GM18867 (cell line): ENCODE data around the gene TC2N.
"Not testable (repeated sequence)": the region's sequence is repeated elsewhere in the genome, so short reads cannot be mapped to it uniquely, and the experiment has no call there.

ENCODE experiments used
- ATAC-seq: cut with Tn5 transposase; IDR thresholded peaks from one replicate; pipeline ENCODE4 v1.9.1; 2021; ENCODE audit warnings: mild to moderate bottlenecking, moderate library complexity; ENCODE audit not compliant: unreplicated experiment

Gene TC2N

DNA sequence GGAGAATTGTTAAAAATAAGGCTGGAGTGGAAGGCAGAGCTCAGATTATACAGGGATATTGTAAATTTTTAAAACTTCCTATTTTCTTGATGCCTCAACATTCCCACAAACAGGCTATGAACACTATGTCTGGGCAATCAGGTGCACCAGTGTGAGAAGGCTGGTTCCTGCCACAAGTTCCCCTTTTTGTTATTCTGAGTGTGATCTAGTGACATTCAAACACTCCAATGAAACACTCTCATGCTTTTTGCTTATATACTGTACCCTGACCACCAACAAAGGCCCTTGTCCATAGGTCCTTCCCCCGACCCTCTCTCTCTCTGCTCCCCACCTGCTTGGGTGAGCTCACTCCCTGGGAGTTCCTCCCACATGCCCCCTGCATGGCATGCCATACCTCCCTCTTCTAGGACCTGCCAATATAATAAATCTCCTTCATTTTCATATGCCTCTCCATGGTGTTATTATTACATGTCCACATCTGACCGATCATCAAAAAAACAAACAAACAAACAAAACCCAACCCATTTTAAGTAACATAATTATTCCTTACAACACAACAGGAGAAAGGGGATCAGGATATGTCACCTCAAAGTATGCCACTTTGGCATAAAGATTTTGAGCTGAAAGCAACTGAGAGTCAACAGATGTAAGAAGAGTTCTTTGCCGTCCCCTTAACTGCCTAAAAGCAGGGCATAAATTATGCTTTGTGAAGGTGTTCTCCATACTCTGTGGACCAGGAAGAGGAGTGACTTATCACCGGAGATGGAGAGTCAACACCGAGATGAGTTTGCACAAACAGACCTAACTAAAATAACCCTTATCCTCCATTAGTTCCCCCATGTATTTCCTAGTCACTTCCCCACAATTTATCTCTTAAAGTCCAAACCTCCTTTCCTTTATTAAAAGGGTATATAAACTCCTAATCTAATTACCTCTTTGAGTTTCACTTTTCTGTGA lies 92.9 kb downstream of the TC2N start:
- ATAC-seq = no peak

DNA sequence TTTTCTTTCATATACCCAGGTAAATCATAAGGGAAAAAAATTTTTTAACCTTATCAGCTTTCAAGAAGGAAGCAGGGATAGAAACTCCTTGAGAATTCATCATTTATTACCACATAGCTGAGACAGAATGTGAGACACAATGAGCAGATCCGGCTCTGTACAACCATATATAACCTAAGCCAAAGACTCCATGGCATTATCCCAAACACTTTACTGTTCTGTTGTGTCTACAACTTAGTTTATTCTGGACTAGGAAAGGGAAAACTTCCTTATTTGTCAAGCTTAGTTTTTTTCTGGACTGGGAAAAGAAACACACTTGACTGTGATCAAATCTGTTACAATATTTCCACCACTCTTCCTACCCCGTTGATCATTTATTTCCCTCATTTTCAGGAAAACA lies 97.2 kb downstream of the TC2N start:
- ATAC-seq = no peak

DNA sequence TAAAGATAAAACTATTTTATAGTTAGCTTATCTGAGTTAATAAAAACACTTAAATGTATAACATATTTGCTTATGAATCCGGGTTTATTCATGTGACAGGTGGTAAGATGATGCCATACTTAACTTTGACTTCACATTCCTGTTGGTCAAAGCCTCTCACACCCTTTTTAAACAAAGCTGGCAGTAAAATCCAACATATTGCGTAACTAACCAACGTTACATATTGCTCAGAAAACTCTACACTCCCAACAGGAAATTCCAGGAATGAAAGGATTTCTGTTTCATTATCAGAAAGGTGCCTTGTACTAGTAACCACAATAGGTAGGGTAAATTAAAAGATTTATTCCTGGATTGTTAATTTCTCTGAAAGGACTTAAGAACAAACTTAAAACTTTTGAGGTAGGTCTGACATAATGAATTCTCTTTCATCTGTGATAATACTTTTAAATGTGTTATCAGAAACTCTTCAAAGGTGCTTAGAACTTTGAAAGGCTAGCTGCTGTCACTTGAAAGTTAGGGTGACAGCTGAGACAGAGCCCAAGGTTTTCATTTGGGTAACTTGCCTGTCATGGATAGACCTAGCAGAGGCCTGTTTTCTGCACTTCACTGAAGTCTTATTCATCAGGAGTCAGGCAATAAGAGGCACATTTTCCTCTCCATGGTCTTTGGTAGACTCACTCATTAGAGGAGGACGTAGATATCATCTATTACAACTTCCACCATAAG lies 111.6 kb downstream of the TC2N start:
- ATAC-seq = no peak

DNA sequence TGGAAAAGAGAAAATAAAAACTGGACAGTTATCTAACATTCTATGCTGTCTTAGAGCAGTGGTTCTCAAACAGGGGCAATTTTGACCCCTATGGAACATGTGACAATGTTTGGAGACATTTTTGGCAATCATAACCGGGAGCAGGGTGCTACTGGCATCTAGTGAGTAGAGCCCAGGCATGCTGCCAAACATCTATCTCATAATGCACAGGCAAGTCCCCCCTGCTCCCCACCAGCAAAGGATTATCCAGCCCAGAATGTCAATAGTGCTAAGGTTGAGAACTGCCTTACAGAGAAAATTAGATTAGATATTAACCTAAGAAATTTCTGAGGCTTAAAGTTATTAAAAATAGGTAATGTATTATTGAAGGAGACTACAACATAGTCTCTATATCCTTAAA lies 112.5 kb downstream of the TC2N start:
- ATAC-seq = no peak

DNA sequence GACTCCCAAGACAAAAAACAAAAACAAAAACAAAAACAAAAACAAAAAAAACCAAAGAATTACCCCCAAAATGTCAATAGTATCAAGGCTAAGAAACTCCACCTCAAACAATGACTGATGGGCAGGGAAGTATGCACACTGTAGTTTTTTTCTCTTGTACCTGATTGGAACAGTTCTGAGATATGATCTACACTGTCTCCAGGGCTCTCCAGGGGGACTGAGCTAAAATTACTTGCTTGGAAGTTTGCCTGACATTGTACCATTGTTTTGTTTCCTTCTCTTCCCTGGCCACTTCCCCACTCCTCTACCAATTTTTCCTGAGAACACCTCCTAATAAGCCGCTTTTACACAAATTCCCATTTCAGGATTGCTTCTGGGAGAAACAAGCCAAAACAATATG lies 113.2 kb downstream of the TC2N start:
- ATAC-seq = no peak

DNA sequence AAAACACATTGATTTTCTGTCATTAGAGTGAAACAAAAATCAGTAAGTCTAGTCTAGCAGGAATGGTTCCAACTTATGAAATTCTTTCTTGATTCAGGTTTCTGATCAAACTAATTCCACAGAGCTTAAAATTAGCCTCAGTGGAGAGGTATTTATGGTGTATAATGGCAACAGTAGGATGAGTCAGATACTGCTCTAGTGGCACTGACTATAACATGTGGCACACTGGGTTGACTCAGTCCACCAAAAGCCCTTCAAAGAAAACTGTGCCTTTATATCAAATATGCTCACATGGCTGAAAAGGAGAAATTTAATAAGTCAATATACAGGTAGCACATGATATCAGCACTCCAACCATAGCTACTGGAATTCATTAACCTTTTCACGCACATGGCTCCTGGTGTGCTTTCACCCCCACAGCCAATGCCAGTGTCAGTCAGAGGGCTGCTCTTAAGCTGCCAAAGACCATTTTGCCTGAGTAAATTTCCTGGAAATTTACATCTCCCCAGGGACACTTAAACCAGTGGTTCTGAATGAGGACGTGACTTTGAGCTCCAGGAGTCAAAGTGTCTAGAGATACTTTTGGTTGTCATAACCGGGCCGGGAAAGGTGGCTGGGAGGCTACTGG lies 113.7 kb downstream of the TC2N start:
- no peak for ATAC-seq

DNA sequence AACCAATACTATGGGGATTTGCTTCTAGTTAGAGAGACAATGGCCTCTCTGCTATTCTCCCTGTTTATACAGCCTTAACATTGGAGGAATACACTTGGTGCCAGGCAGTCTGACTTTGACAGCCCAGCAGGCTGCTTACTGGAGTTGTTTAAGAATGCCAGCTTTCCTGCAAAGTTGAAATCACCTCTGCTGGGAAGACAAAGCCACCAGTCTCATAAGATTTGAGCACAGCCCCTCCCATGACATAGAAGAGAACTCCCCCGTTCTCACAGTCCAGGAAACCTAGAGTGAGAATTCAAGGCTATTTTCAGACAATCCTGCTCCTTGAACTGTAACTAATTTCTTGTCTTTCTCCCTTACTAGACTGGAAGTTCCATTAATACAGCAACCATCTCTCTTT lies 114.4 kb downstream of the TC2N start:
- ATAC-seq = no peak

DNA sequence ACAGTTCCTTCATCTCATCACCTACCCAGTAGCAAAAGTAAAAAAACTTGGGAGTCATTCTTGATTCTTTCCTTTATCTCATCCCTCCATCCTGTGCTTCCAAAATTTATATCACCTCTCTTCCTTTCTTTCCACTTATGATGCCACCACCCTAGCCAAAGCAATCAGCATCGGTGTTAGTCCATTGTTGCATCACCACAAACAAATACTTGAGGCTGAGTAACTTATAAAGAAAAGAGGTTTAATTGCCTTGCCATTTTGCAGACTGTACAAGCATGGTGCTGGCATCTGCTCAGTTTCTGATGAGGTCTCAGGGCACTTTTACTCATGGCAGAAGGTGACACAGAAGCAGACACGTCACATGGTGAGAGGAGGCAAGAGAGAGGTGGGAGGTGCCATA lies 115.6 kb downstream of the TC2N start:
- no peak for ATAC-seq

DNA sequence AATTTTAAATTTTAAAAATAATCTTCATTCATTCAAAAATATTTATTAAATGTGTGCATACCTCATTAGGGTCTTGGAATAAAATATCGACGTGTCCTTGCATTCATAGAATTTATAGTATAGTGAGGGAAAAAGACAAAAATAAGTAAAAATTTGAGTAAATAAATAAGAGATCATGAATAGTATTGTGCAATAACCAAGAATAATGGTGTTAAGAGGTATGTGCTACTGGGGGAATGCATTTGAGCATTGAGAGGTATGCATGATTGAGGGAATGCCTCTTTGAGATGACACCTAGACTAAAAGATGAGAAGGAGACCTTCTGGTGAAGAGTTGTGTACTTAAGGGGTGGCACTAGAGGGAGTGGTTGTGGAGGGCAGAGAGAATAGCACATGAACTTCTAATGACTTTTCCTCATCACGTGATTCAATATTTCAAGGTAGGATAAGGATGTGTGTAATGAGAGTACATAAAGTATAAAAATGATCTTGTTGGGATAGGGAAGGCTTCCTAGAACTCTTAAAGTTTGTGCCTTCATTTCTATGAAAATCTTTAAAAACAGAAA lies 116.6 kb downstream of the TC2N start:
- no peak for ATAC-seq

DNA sequence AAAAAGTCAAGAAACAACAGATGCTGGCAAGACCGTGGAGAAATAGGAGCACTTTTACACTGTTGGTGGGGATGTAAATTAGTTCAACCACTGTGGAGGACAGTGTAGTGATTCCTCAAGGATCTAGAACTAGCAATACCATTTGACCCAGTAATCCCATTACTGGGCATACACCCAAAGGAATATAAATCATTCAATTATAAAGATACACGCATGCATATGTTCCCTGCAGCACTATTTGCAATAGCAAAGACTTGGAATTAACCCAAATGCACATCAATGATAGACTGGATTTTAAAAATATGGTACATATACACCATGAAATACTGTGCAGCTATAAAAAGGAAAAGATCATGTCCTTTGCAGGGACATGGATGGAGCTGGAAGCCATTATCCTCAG lies 117.5 kb downstream of the TC2N start:
- no peak for ATAC-seq

DNA sequence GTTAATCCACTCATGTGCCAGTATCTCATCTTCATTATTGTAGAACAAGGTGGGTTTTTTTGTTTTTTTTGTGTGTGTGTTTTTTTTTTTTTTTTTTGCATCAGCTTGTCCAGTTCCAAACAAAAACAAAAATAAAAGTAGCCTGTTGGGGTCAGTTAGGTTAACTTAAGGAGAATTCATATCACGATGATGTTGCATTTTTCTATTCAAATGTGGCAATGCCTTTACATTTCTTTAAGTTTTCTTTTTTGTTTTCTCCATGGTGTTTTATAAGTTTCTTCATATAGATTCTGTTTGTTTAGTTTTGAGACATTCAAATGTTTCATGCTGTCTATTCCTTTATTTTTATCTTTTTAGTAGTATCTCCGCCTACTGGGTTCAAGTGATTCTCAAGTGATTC lies 119.3 kb downstream of the TC2N start:
- no peak for ATAC-seq

DNA sequence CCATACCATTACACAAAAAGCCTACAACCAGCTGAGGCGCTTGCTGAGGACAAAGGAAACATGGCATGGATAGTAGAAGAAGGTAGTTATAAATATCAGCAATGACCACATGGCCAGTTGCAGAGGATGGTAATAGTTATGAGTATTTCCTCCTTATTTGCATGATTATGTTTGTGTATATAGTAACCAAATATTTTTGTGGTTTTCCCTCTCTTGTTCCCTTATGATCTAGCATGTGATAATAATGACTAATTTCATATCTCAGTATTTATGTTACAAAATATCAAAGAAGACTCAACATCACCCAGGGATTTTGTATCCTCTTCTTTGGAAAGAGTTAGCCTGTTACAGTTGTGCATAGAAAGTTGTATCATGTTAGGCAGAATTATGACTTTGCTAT lies 122.0 kb downstream of the TC2N start:
- no peak for ATAC-seq

DNA sequence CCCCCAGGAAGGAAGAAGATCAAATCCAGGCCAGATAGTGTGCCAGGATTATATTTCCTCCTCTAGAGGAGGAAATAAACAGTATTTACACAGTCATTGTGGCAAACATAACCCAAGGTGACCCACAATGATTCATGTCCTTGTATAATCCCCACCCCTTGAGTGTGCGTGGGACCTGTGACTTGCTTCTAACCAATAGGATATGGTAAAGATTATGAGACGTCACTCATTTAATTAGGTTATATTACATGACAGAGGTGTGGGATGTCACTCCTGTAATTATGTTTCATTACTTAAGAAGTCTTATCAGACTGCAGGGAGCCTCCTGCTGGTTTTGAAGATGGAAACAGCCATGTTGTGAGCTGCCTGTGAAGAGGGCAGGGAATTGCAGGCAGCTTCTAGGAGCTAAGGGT lies 123.3 kb downstream of the TC2N start:
- no peak for ATAC-seq

DNA sequence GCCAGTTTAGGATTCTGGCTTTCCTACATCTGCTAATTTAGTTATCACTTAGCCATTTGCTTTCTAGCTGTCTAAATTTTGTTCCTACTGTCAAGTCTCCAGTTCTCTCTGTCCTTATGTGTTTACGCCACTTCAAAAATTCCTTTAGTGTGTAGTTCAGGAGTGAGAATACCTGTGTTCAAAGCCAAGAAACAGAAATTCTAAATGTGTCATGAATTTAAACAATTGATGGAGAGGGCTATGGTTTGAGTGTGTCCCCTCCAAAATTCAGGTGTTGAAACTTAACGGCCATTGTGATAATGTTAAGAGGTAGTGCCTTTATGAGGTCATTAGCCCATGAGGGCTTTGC lies 124.1 kb downstream of the TC2N start:
- ATAC-seq = no peak

DNA sequence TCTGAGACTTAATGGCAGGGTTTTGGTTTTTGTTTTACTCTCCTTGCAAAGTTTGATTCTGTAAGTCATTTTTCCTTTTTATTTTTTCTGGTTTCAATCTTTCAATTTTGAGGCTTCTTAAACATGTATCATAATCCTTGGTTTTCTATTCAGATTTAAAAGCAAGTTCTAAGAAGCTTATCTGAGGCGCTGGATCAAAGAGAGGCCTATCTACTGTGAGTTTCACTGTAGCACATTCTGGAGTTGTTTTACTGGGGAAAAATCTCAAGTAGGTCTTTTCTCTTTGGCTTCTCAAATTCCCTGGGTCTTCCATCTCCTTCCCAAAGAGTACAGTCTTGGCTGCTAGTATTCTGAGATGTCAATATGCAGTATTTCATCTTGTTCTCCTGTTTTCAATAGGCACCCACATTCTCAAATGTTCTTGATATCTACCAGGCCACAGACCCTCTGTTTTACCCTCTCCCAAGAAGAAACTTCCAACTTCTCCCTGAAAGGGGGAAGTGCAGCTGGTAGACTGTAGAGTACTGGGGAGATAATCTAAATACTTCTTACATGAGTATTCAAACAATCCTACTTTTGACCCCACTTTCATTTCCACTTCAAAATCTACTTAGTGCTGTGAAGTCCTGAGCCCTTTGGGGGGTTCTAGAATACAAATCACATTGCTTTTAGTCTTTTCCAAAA lies 124.6 kb downstream of the TC2N start:
- no peak for ATAC-seq

DNA sequence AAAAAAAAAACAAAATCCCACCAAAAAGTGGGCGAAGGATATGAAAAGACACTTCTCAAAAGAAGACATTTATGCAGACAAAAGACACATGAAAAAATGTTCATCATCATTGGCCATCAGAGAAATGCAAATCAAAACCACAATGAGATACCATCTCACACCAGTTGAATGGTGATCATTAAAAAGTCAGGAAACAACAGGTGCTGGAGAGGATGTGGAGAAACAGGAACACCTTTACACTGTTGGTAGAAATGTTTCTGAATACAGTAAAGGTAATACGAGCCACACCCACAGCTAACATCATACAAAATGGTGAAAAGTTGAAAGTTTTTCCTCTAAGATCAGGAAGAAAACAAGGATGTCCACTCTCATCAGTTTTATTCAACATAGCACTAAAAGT lies 127.5 kb downstream of the TC2N start:
- ATAC-seq = not testable (repeated sequence)

DNA sequence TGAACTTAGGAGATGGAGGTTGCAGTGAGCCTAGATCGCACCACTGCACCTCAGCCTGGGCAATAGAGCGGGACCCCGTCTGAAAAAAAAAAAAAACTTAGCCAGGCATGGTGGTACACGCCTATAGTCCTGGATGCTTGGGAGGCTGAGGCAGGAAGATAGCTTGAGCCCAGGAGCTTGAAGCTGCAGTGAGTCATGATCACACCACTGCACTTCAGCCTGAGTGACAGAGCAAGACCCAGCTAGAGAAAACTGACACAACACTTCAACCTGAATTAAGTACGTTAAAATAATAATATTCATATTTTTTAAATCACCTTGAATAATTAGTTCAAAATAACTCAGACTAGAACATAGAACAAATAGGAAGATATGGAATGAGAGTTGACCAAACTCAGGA lies 129.7 kb downstream of the TC2N start:
- no peak for ATAC-seq

DNA sequence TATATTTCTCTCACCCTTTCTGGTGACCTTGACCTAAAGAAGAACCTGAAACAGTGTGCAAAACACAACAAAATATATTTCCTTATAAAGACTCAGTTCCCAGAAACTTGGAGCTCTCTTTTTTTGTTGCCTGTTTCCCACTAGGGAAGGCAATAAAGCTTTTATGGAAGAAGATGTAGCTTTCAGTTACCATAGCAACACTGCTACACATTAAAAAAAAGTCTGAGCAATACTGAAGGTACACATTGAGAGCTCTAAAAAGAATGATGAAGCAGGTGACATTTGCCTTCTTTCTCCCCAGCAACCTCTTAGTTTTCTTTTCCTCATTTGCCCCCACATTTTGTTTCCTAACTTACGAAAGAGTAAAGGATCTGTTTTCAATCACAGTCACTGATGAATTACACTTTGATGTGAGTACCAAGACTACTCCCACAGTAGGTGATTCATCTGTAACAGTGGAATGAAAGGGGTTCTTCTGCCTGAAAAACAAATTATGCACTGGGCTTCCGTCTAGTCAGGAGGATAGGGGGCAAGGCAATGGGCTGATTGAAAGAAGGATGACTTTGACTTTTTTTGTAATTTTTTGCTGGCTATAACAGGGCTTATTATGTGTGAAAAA lies 134.4 kb downstream of the TC2N start:
- ATAC-seq = no peak

DNA sequence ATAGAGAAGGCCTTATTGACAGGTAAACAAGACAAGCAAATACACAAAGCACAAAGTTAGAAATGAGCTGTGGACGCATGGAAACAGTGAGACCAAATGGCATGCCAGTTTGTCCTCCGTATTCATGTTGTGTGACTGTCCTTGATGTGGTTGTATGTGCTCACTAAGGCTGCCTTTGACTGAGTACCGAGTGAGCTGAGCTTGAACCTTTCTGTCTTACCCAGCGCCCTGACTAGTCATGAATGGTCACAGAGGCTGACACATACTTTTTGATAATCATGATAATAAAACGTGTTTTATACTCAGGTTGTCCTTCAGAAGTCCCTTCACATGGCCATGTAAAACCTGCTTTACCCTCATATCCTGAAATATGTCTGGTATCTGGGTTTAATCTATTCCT lies 134.9 kb downstream of the TC2N start:
- no peak for ATAC-seq

DNA sequence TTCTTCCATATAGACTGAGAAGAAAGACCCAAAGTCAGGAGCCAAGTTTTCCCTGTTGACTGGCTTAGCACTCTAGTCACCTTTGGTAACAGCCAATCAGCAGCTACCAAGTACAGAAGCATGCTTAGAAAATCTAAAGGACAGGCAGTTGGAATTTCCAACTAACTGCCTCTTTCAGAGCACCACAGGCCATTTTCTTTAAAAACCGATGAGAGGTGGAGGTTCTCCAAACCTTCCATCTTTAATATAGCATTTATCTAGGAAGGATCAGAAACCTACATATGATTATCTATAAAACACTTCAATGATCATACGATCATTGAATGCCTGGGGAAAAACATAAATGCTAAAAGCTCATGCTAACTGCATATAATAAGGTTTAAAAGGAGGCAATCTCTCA lies 135.3 kb downstream of the TC2N start, which contains the start of gene CATSPERB:
CATSPERB (minus strand) TSS at position 101 of the 400 bp plus-strand sequence. CDS start 2,607 bp downstream, outside the sequence.
- ATAC-seq = no peak
